H9 (cell line): Measurements from ENCODE around the gene MAPKAP1. TPM values are rescaled to one million over a fixed set of nuclear protein-coding genes. Genes with fewer than 3 reads are reported as not detected.

ENCODE experiments used
- DNase-seq: peaks from one replicate; pipeline ENCODE4 v3.0.0-alpha.2; 2017
- H2AFZ ChIP-seq: one replicate; pipeline ENCODE4 v1.6.1; 2013; ENCODE audit warnings: mild to moderate bottlenecking, low read length, control low read depth, moderate library complexity
- H2AK5ac ChIP-seq: 2 replicates; pipeline ENCODE4 v1.6.1; 2013; ENCODE audit warnings: low read length, control low read depth, mixed read lengths; ENCODE audit not compliant: insufficient read length
- H2BK120ac ChIP-seq: one replicate; pipeline ENCODE4 v1.6.1; 2013; ENCODE audit warnings: low read depth, mild to moderate bottlenecking, low read length, control low read depth, inconsistent platforms; ENCODE audit not compliant: poor library complexity, severe bottlenecking
- H2BK12ac ChIP-seq: 2 replicates; pipeline ENCODE4 v1.6.1; 2013; ENCODE audit warnings: low read length, control low read depth, mixed read lengths, low read depth; ENCODE audit not compliant: insufficient read length
- H2BK15ac ChIP-seq: 2 replicates; pipeline ENCODE4 v1.6.1; 2013; ENCODE audit warnings: low read depth, low read length, control low read depth
- H2BK20ac ChIP-seq: one replicate; pipeline ENCODE4 v1.6.1; 2013; ENCODE audit warnings: low read depth, mild to moderate bottlenecking, low read length, control low read depth, inconsistent platforms; ENCODE audit not compliant: poor library complexity, severe bottlenecking
- H2BK5ac ChIP-seq: 2 replicates; pipeline ENCODE4 v1.6.1; 2013; ENCODE audit warnings: low read length, control low read depth, mixed read lengths; ENCODE audit not compliant: insufficient read length
- H3K14ac ChIP-seq: 2 replicates; pipeline ENCODE4 v1.6.1; 2013; ENCODE audit warnings: low read length, control low read depth; ENCODE audit not compliant: insufficient read depth
- H3K18ac ChIP-seq: 2 replicates; pipeline ENCODE4 v1.6.1; 2013; ENCODE audit warnings: low read depth, mild to moderate bottlenecking, mixed read lengths, low read length, control low read depth; ENCODE audit not compliant: insufficient read length
- H3K23ac ChIP-seq: 2 replicates; pipeline ENCODE4 v1.6.1; 2013; ENCODE audit warnings: low read length, control low read depth, mixed read lengths, low read depth; ENCODE audit not compliant: insufficient read length
- H3K23me2 ChIP-seq: 2 replicates; pipeline ENCODE4 v1.6.1; 2013; ENCODE audit warnings: low read depth, mild to moderate bottlenecking, mixed read lengths, low read length, control low read depth; ENCODE audit not compliant: insufficient read length, poor library complexity, severe bottlenecking
- H3K27ac ChIP-seq: 2 replicates; pipeline ENCODE4 v1.5.1; 2013; ENCODE audit warnings: low read length, control low read depth, mixed read lengths, low read depth; ENCODE audit not compliant: insufficient read length
- H3K27me3 ChIP-seq: 2 replicates; pipeline ENCODE4 v1.6.1; 2013; ENCODE audit warnings: low read length, control low read depth, inconsistent platforms; ENCODE audit not compliant: insufficient read depth
- H3K4ac ChIP-seq: 2 replicates; pipeline ENCODE4 v1.6.1; 2013; ENCODE audit warnings: low read depth, mild to moderate bottlenecking, control low read depth, inconsistent platforms, low read length, moderate library complexity
- H3K4me1 ChIP-seq: 2 replicates; pipeline ENCODE4 v1.6.1; 2013; ENCODE audit warnings: low read length, control low read depth, inconsistent platforms; ENCODE audit not compliant: insufficient read depth
- H3K4me2 ChIP-seq: 2 replicates; pipeline ENCODE4 v1.6.1; 2013; ENCODE audit warnings: low read length, control low read depth, mixed read lengths; ENCODE audit not compliant: insufficient read length, insufficient read depth
- H3K56ac ChIP-seq: 2 replicates; pipeline ENCODE4 v1.6.1; 2013; ENCODE audit warnings: low read depth, mild to moderate bottlenecking, mixed read lengths, low read length, control low read depth; ENCODE audit not compliant: insufficient read length
- H3K79me1 ChIP-seq: 2 replicates; pipeline ENCODE4 v1.6.1; 2013; ENCODE audit warnings: low read depth, mild to moderate bottlenecking, moderate library complexity, low read length, control low read depth, inconsistent platforms; ENCODE audit not compliant: insufficient read depth, poor library complexity, severe bottlenecking
- H3K79me2 ChIP-seq: 2 replicates; pipeline ENCODE4 v1.6.1; 2013; ENCODE audit warnings: low read length, control low read depth, inconsistent platforms; ENCODE audit not compliant: insufficient read depth
- H3K9ac ChIP-seq: 2 replicates; pipeline ENCODE4 v1.6.1; 2013; ENCODE audit warnings: low read length, control low read depth, mixed read lengths; ENCODE audit not compliant: insufficient read length; ENCODE audit errors: extremely low read depth
- H3K9me3 ChIP-seq: one replicate; pipeline ENCODE4 v1.6.1; 2013; ENCODE audit warnings: low read depth, low read length, inconsistent platforms; ENCODE audit not compliant: control insufficient read depth
- H3T11ph ChIP-seq: one replicate; pipeline ENCODE4 v1.6.1; 2013; ENCODE audit warnings: mild to moderate bottlenecking, low read length, control low read depth, inconsistent platforms
- H4K20me1 ChIP-seq: one replicate; pipeline ENCODE4 v1.6.1; 2013; ENCODE audit not compliant: control insufficient read depth, insufficient read length, insufficient read depth
- H4K5ac ChIP-seq: 2 replicates; pipeline ENCODE4 v1.6.1; 2013; ENCODE audit warnings: low read depth, mild to moderate bottlenecking, mixed read lengths, low read length, control low read depth; ENCODE audit not compliant: insufficient read length
- H4K8ac ChIP-seq: replicated peaks from 2 replicates; pipeline ENCODE4 v1.6.1; 2013; ENCODE audit warnings: low read length, control low read depth, mixed read lengths, low read depth; ENCODE audit not compliant: insufficient read length
- H4K91ac ChIP-seq: 2 replicates; pipeline ENCODE4 v1.6.1; 2013; ENCODE audit warnings: low read depth, mild to moderate bottlenecking, moderate library complexity, mixed read lengths, low read length, control low read depth; ENCODE audit not compliant: insufficient read length
- H3K27ac Mint-ChIP-seq, 3 experiments: 2 replicates in 2 of 3; 3 replicates in 1 of 3; pipeline ENCODE4 v1.8.0; 2020 to 2021; ENCODE audit warnings: mixed read lengths in 3 of 3, mild to moderate bottlenecking in 1 of 3, moderate library complexity in 1 of 3
- H3K27me3 Mint-ChIP-seq: 2 replicates; pipeline ENCODE4 v1.8.0; 2021; ENCODE audit warnings: low read depth, mild to moderate bottlenecking, moderate library complexity, mixed read lengths
- H3K36me3 Mint-ChIP-seq, 3 experiments: 2 replicates in 2 of 3; 3 replicates in 1 of 3; pipeline ENCODE4 v1.8.0; 2020 to 2021; ENCODE audit warnings: low read depth in 3 of 3, mixed read lengths in 3 of 3; ENCODE audit not compliant: insufficient read depth in 1 of 3
- H3K4me1 Mint-ChIP-seq, 2 experiments: 2 replicates each; pipeline ENCODE4 v1.8.0; 2020; ENCODE audit warnings: mixed read lengths in 2 of 2
- H3K4me3 Mint-ChIP-seq, 2 experiments: 2 replicates in 1 of 2; 3 replicates in 1 of 2; pipeline ENCODE4 v1.8.0; 2020 to 2021; ENCODE audit warnings: mild to moderate bottlenecking in 2 of 2, mixed read lengths in 2 of 2, moderate library complexity in 1 of 2
- H3K9me3 Mint-ChIP-seq, 2 experiments: 2 replicates in 1 of 2; 3 replicates in 1 of 2; pipeline ENCODE4 v1.8.0; 2020; ENCODE audit warnings: mild to moderate bottlenecking in 2 of 2, mixed read lengths in 2 of 2, moderate library complexity in 1 of 2
- CTCF ChIP-seq: fragments of 200-600 bp; sonication (generic); conservative IDR thresholded peaks from 3 replicates; pipeline ENCODE4 v1.8.0; 2021; ENCODE audit warnings: antibody characterized with exemption, mild to moderate bottlenecking
- WGBS: extraction: QIAGEN DNeasy Blood & Tissue Kit; methylation state at CpG from one replicate; pipeline ENCODE4 v1.1.7; 2013; ENCODE audit warnings: missing lambda C conversion rate, low lambda C conversion rate, mixed read lengths; ENCODE audit not compliant: insufficient read length; ENCODE audit errors: extremely low coverage; 5-methylcytosine and 5-hydroxymethylcytosine counted together
- total RNA-seq: library from RNA; stranded (reverse); gene quantifications from 2 replicates; pipeline ENCODE4 v1.2.1, GENCODE V29; 2021

The MAPKAP1 gene
- total RNA-seq, 1 experiment from 2014 or later, result 97.0 TPM

- Mint-ChIP-seq H3K36me3 (no peaks in the 10 kb centered on the region), H3K27me3 (no peaks in the 10 kb centered on the region; the same call in none of the 2 replicates), H3K9me3 (no peaks in the 10 kb centered on the region), H3K4me1 (peaks cover 2 to 8% of the 10 kb centered on the region in 2 experiments; a peak in 3 of 4 replicates), H3K4me3 (no peak overlapping the region), H3K27ac (no peak overlapping the region)
- Histone ChIP-seq H2AFZ (no peak overlapping the region), H4K8ac (no peak overlapping the region), H3K23me2 (no peaks in the 10 kb centered on the region), H2AK5ac (no peak overlapping the region), H3K4ac (no peak overlapping the region), H3K23ac (no peak overlapping the region), H3K4me1 (no peaks in the 10 kb centered on the region), H3K14ac (no peak overlapping the region), H2BK15ac (no peak overlapping the region), H3K27ac (no peak overlapping the region), H3K27me3 (no peaks in the 10 kb centered on the region), H3K9me3 (no peaks in the 10 kb centered on the region), H3K79me1 (no peaks in the 10 kb centered on the region), H2BK120ac (no peak overlapping the region), H3K9ac (no peak overlapping the region), H4K91ac (no peak overlapping the region), H2BK5ac (no peak overlapping the region), H3K18ac (no peak overlapping the region), H3K4me2 (no peak overlapping the region), H3K56ac (no peak overlapping the region), H3K79me2 (no peaks in the 10 kb centered on the region), H4K20me1 (no peaks in the 10 kb centered on the region), H2BK12ac (no peak overlapping the region), H2BK20ac (no peak overlapping the region), H4K5ac (no peak overlapping the region), H3T11ph (no peak overlapping the region)
- no peak for DNase-seq
- TF ChIP-seq CTCF, result no peak
- no CpG with 5 or more reads among the region's 6 CpGs for WGBS
Observed at GRCh38 chr9:125421166-125421565, 285.8 kb downstream of the MAPKAP1 start.
